ENCODE measurements around the gene CHST4. TPM values are rescaled to one million over a fixed set of nuclear protein-coding genes. Genes with fewer than 3 reads are reported as not detected.
"Not testable (repeated sequence)": the region's sequence is repeated elsewhere in the genome, so short reads cannot be mapped to it uniquely, and the experiment has no call there.

CHST4 gene
- total RNA-seq, 1 experiment from 2014 or later, result 0.19 TPM

DNA sequence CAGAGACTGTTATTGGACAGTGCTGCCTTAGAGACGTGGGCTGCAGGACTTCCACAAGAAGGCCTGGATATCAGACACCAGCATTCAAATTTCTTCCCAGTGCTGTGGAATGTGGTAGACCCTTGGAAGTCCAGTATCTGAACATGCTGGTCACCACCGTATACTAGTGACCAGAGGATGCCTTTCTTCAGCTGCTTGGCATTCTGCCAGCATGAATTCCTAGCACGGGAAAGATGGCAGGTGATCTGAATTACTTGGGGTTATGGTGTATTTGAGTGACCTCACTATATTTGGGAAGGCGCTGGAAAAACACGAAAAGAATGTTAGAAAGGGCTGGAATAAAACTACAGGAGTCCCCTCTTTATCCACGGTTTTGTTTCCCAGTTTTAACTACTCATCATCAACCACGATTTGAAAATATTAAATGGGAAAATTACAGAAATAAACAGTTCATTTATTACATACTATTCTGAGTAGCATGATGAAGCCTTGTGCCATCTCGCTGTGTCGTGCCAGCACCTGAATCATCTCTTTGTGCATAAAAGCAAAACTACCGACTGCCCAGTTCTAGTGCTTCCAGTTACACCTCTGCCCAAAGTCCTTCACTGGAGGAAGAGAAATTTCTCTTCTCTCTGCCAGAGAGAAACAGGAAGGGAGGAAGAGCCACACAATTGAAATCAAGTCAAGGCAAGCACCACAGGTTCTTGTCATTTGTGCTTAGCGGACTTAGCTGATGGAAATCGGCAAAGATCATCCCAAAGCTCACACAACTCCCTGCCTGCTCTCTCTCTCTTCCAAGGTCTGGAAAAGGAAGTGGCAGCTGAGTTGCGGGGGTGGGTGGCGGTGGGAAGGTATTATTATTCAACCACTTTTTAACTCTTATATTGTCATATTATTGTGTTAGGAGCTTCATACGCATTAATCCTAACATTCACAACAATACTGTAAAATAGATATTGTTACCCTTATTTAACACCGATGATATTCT is 1.4 kb upstream of the CHST4 start:
- DNase-seq (ENCODE audit: low spot score), result no peak

DNA sequence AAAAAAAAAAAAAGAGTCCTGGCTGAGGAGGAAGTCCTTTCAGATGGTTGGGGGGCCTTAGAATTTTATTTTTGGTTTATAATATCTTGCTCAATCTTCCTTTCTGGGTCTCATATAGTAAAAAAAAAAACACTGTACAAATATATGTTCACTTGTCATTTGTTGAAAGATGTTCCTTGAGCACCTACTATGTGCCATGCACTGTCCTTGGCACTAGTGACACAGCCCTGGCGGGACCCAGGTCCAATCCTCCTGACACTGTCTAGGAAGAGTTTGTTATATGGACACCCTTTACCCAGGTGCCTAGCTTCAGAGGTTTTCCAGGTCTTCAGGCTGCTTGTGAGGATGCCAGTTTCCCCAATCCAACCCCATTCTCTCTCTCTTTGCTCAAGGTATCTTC is 2.0 kb downstream of the CHST4 start:
- DNase-seq (ENCODE audit: low spot score), result no peak

DNA sequence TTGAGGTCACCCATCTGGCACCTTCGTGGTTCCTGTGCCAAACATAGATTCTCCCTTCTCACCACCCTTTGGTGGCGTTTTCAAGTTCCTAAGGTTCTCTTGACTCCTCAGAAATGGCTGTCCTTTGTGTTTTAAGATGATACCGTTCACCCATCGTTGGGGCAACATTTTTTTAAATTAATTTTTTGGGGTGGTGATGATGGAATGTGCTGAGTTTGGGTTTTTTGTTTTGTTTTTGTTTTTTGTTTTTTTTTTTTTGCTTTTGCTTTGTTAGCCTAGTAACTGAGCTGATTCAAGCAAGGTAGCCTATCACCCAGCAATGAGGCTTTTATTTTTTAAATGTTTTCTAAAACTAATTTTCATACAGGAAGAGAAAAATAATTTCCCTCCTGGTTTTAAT is 2.6 kb downstream of the CHST4 start:
- DNase-seq (ENCODE audit: low spot score), result no peak

GRCh38 chr16:71532366-71532765 is 6.1 kb downstream of the CHST4 start:
- no peak for DNase-seq (ENCODE audit: low spot score)

DNA sequence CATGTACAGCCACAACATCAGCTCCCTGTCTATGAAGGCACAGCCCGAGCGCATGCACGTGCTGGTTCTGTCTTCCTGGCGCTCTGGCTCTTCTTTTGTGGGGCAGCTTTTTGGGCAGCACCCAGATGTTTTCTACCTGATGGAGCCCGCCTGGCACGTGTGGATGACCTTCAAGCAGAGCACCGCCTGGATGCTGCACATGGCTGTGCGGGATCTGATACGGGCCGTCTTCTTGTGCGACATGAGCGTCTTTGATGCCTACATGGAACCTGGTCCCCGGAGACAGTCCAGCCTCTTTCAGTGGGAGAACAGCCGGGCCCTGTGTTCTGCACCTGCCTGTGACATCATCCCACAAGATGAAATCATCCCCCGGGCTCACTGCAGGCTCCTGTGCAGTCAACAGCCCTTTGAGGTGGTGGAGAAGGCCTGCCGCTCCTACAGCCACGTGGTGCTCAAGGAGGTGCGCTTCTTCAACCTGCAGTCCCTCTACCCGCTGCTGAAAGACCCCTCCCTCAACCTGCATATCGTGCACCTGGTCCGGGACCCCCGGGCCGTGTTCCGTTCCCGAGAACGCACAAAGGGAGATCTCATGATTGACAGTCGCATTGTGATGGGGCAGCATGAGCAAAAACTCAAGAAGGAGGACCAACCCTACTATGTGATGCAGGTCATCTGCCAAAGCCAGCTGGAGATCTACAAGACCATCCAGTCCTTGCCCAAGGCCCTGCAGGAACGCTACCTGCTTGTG is 10.7 kb downstream of the CHST4 start:
- no peak for DNase-seq (ENCODE audit: low spot score)

DNA sequence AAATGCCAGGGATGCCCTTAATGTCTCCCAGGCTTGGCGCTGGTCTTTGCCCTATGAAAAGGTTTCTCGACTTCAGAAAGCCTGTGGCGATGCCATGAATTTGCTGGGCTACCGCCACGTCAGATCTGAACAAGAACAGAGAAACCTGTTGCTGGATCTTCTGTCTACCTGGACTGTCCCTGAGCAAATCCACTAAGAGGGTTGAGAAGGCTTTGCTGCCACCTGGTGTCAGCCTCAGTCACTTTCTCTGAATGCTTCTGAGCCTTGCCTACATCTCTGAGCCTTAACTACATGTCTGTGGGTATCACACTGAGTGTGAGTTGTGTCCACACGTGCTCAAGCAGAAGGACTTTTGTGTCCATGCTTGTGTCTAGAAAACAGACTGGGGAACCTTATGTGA is 11.4 kb downstream of the CHST4 start:
- DNase-seq (ENCODE audit: low spot score), result peak; percentile 41

DNA sequence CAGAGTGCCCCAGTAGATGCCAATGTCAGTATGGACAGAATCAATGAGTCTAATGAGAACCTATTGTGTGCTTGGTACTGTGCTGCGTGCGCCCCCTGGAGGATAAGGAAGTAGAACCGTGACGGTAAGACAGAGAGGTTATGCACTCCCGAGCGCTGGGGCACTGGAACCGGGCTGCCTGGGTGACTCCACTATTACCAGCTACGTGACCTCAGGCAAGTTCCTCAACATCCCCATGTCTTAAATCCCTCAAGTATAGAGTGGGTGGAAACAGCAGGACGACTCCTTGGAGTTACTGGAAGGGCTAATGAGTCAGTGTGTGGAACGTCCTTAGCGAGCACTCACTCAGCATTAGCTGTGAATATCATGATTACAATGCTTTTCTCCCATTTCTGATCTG is 16.2 kb downstream of the CHST4 start:
- DNase-seq (ENCODE audit: low spot score), result peak; percentile 16

- no peak for DNase-seq (ENCODE audit: low spot score)
These were observed 20.9 kb downstream of the CHST4 start for GRCh38 chr16:71547168-71547567.

GRCh38 chr16:71552698-71553503 is 26.7 kb downstream of the CHST4 start:
- DNase-seq (ENCODE audit: low spot score), result no peak

DNA sequence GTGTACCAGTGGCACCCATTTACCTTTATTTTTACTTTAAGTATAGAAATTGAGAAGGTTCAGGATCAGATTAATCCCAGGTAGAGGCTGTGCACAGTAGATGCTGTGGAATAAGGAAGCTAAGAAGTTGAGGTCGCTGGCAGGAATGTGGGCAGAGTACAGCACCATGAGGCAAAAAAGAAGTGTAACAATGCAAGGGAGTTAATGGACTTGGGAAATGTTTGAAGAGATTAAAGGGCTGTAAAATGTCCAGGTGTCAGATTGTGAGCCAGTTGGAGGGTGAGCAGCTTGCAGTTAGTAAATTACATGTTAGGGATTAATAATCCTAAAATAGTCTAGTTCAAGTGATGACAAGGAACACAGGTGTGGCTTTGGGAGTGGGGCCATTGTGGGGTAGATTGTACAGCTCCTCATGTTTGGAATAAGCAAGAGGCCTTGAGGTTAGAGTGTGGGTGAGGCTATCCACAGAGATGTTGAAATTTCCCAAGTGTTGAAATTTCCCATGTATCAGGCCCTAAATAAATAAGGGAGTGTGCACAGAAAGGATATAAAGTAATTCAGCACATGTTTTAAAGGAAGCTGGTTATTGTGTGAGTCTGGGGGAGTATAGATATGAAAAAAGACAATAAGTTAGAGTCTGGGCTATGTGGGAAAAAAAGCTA is 29.1 kb downstream of the CHST4 start:
- no peak for DNase-seq (ENCODE audit: low spot score)

DNA sequence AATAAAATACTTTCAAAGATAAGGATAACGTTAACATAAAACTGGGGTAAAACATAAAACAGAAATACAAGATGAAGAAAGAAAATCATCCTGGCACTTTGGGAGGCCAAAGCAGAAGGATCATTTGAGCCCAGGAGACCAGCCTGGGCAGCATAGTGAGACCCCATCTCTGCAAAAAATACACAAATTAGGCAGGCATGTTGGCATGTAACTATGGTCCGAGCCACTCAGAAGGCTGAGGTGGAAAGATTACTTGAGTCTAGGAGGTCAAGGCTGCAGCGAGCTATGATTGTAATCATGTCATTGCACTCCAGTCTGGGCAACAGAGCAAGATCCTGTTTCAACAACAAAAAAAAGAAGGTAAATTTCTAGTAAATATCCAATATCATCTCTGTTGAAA is 31.1 kb downstream of the CHST4 start:
- no peak for DNase-seq (ENCODE audit: low spot score)

DNA sequence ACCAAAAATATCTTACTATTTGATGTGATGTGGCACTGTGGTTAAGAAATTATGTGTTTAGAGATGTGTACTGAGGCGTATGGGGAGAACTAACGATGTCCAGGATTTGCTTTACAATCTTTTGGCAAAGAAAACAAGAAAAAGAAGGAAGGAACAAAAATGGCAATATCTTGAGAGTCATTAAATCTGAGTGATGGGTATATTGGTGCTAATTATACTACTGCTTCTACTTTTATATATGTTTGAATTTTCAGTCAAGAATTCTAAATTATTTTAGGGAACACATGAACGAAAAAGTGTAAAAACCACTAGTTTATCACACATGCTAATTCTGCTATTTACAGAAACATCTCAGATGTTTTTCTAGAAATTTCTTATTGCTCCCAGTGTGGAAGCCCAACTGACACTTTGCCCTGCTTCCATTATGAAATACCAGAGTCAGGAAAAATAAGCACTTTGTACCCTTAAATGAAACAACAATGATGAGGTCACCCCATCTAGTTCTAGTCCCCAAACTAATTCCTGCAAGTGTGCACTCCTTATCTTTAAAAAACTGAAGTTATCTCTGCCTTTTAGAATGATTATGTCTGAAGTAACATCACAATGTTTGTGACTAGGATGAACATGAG is 31.8 kb downstream of the CHST4 start:
- DNase-seq (ENCODE audit: low spot score), result no peak

DNA sequence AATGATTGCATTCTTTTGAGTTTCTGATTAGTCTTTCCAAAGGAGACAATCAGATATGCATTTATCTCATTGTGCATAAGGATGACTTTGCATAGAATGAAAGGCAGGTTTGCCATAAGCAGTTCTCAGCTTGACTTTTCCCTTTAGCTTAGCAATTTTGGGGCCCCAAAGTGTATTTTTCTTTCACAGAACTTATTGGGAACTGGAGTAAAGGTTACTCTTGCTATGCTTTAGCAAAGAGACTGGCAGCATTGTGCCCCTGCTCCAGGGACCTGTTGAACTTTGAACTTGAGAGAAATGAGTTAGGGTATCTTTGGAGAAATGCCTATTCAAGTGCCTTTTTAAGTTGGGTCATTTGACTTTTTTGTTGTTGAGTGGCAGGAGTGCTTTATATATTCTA is 33.6 kb downstream of the CHST4 start:
- DNase-seq (ENCODE audit: low spot score), result no peak

DNA sequence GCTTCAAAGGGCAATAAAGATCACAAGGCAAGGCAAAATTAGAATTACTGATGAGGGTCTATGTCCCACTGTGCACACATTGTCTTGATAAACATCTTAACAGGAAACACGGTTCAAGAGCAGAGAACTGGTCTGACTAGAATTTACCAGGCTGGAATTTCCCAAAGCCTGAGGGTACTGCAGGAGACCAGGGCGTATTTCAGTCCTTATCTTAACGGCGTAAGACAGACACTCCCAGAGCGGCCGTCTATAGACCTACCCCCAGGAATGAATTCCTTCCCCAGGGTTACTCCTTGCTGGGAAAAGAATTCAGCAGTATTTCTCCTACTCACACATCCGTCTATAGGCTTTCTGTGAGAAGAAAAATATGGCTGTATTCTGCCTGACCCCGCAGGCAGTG is 35.7 kb downstream of the CHST4 start:
- DNase-seq (ENCODE audit: low spot score), result not testable (repeated sequence)

GRCh38 chr16:71562552-71562951 is 36.3 kb downstream of the CHST4 start:
- DNase-seq (ENCODE audit: low spot score), result no peak

DNA sequence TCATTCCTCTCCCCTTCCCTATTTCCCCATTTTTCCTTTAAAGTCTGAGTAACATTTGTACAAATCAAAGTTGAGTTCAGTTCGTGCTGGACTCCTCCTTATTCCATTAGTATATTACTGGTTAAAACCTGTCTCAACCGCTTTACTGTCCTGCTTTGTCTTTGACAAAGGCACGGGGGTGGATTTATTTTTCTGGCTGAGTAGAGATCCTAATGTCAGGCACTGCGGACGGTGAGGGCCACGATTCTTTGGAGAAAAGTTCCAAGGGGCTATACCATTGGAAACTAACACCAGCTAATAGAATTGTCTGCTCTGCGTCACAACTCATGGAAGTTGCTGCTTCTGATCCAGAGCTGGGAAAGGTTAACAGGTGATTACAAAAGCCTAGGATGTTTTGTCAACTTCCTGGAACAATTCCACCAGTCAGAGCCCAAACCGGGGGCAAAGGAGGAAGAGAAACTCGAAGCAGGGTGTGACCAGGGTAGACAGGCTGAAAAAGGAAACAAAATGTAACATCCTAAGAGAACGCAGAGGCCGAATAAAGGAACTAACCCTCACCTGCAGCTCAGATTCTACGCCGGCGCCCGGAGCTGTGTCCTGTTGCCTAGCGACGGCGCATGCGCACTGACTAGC is 38.2 kb downstream of the CHST4 start:
- no peak for DNase-seq (ENCODE audit: low spot score)

GRCh38 chr16:71565812-71566700 is 39.8 kb downstream of the CHST4 start:
- DNase-seq (ENCODE audit: low spot score), result no peak

DNA sequence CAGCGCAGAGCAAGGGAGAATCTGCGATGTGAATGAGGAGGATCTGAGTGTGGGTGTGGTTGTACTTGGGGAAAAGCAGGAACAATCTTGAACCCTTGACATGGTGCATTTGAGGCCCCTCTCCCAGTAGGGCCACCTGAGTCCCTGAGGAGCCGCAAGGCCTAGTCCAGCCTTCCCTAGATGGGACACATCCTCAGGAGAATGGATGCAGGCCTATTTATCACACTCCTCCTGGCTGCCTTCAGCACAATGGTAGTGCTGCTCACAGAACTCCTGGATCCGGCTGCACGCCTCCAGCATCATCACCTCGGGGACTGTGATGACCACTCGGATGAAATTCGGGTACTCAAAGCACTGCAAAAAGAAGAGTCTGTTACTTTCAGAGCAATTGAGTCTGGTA is 41.7 kb downstream of the CHST4 start:
- no peak for DNase-seq (ENCODE audit: low spot score)

DNA sequence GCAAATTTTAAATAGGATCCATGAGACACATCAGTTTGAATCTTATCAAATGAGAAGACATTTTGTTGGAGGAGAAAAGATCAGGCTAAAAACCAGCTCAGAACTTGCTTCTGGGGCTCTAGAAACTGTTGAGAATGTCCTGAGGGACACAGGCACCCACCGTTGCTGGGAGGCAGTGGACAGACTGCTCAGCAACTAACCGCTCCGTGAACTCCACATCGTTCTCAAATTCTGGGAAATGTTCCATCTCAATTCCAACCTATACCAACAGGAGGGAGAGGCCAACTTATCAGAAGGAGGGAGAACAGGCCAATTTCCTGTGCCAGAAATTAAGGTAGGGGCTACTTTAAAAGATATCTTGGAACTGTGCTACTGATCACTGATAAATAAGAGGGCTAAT is 42.3 kb downstream of the CHST4 start:
- DNase-seq (ENCODE audit: low spot score), result no peak

- no peak for DNase-seq (ENCODE audit: low spot score)
These were observed 43.4 kb downstream of the CHST4 start for GRCh38 chr16:71569621-71570020.

Measured in H4 (cell line).